Neuronal stem cell (in vitro differentiated cells): Measurements from ENCODE around the gene RPL10.

Experiments used
- DNase-seq: peaks from one replicate; pipeline ENCODE4 v3.0.0-alpha.2; 2013; ENCODE audit warnings: low spot score
- H2AFZ ChIP-seq: one replicate; pipeline ENCODE4 v1.6.1; 2013; ENCODE audit warnings: mild to moderate bottlenecking, low read length, inconsistent platforms
- H2AK5ac ChIP-seq: 2 replicates; pipeline ENCODE4 v1.6.1; 2013; ENCODE audit warnings: low read depth, mild to moderate bottlenecking, inconsistent platforms, low read length, moderate library complexity, mixed read lengths
- H2BK120ac ChIP-seq: 2 replicates; pipeline ENCODE4 v1.6.1; 2013; ENCODE audit warnings: low read depth, mild to moderate bottlenecking, inconsistent platforms, low read length, moderate library complexity, mixed read lengths
- H2BK12ac ChIP-seq: one replicate; pipeline ENCODE4 v1.6.1; 2013; ENCODE audit warnings: low read length, inconsistent platforms
- H2BK15ac ChIP-seq: 2 replicates; pipeline ENCODE4 v1.6.1; 2013; ENCODE audit warnings: mild to moderate bottlenecking, low read length, inconsistent platforms, mixed read lengths
- H2BK5ac ChIP-seq: one replicate; pipeline ENCODE4 v1.6.1; 2013; ENCODE audit warnings: inconsistent platforms, mild to moderate bottlenecking, low read length, moderate library complexity
- H3K14ac ChIP-seq: one replicate; pipeline ENCODE4 v1.6.1; 2013; ENCODE audit warnings: low read length, inconsistent platforms
- H3K18ac ChIP-seq: 2 replicates; pipeline ENCODE4 v1.6.1; 2013; ENCODE audit warnings: low read length, inconsistent platforms
- H3K23ac ChIP-seq: 2 replicates; pipeline ENCODE4 v1.6.1; 2013; ENCODE audit warnings: low read depth, mild to moderate bottlenecking, mixed read lengths, low read length, inconsistent platforms; ENCODE audit not compliant: poor library complexity
- H3K27ac ChIP-seq: replicated peaks from 3 replicates; pipeline ENCODE4 v1.5.1; 2013; ENCODE audit warnings: low read length, inconsistent platforms
- H3K27me3 ChIP-seq, 3 experiments: 2 replicates each; pipeline ENCODE4 v1.6.1; 2013; ENCODE audit warnings: low read length in 3 of 3, mild to moderate bottlenecking in 2 of 3, inconsistent platforms in 1 of 3, low read depth in 1 of 3, mixed read lengths in 1 of 3, moderate library complexity in 1 of 3; ENCODE audit not compliant: control insufficient read depth in 3 of 3, insufficient read depth in 3 of 3
- H3K36me3 ChIP-seq, 2 donors: replicated peaks in 1 of 2; 2 replicates each; pipeline ENCODE4 v1.6.1; 2013; ENCODE audit warnings: low read length in 2 of 2; ENCODE audit not compliant: control insufficient read depth in 2 of 2, insufficient read depth in 2 of 2
- H3K4ac ChIP-seq: 2 replicates; pipeline ENCODE4 v1.6.1; 2013; ENCODE audit warnings: inconsistent platforms, mild to moderate bottlenecking, low read length, moderate library complexity
- H3K4me1 ChIP-seq, 2 donors: 1 replicate in 1 of 2; 2 replicates in 1 of 2; pipeline ENCODE4 v1.6.1; 2013; ENCODE audit warnings: low read length in 2 of 2, low read depth in 1 of 2; ENCODE audit not compliant: control insufficient read depth in 2 of 2, insufficient read depth in 1 of 2
- H3K4me2 ChIP-seq: one replicate; pipeline ENCODE4 v1.6.1; 2013; ENCODE audit warnings: mild to moderate bottlenecking, low read length, inconsistent platforms; ENCODE audit not compliant: insufficient read depth, poor library complexity, severe bottlenecking
- H3K4me3 ChIP-seq, 2 donors: 2 replicates each; pipeline ENCODE4 v1.5.1; 2013; ENCODE audit warnings: low read length in 2 of 2, mild to moderate bottlenecking in 2 of 2, inconsistent platforms in 1 of 2, moderate library complexity in 1 of 2
- H3K79me1 ChIP-seq: one replicate; pipeline ENCODE4 v1.6.1; 2013; ENCODE audit warnings: low read depth, mild to moderate bottlenecking, inconsistent platforms, low read length, moderate library complexity
- H3K9ac ChIP-seq: one replicate; pipeline ENCODE4 v1.6.1; 2013; ENCODE audit warnings: mild to moderate bottlenecking, low read depth, low read length, inconsistent platforms; ENCODE audit not compliant: poor library complexity
- H3K9me3 ChIP-seq, 2 donors: replicated peaks in 1 of 2; 2 replicates each; pipeline versions ENCODE3 to v1.6.1; 2013; ENCODE audit warnings: low read length in 2 of 2, mild to moderate bottlenecking in 2 of 2, inconsistent platforms in 1 of 2, low read depth in 1 of 2, mixed read lengths in 1 of 2, moderate library complexity in 1 of 2; ENCODE audit not compliant: control insufficient read depth in 2 of 2, insufficient read depth in 1 of 2
- H4K8ac ChIP-seq: one replicate; pipeline ENCODE4 v1.6.1; 2013; ENCODE audit warnings: low read depth, mild to moderate bottlenecking, inconsistent platforms, low read length, moderate library complexity
- H4K91ac ChIP-seq: one replicate; pipeline ENCODE4 v1.6.1; 2013; ENCODE audit warnings: low read length, low read depth, mild to moderate bottlenecking, inconsistent platforms; ENCODE audit not compliant: poor library complexity
- WGBS, 2 donors: extraction: QIAGEN DNeasy Blood & Tissue Kit; methylation state at CpG; one replicate each; pipeline ENCODE4 v1.1.7; 2013; ENCODE audit warnings: missing lambda C conversion rate in 2 of 2, mixed read lengths in 1 of 2; ENCODE audit not compliant: insufficient read length in 2 of 2, insufficient replicate concordance in 1 of 2; ENCODE audit errors: extremely low coverage in 2 of 2; 5-methylcytosine and 5-hydroxymethylcytosine counted together

RPL10 gene

GRCh38 chrX:154366666-154367055 lies 31.5 kb upstream of the RPL10 start:
- H3K4me3 ChIP-seq, result no peak overlapping the region
- H3K27ac ChIP-seq, result no peak overlapping the region
- H3K79me1 ChIP-seq, result peaks cover 22% of the 10 kb centered on the region
- H3K36me3 ChIP-seq, result peaks cover 53 to 78% of the 10 kb centered on the region in 2 donors
- H3K18ac ChIP-seq, result no peak overlapping the region
- WGBS, 2 donors, result no CpG with 5 or more reads among the region's 11 CpGs
- no peak overlapping the region for H2BK5ac ChIP-seq
- H3K4me2 ChIP-seq, result no peak overlapping the region
- H3K27me3 ChIP-seq, result no peaks in the 10 kb centered on the region
- H3K9me3 ChIP-seq, result no peaks in the 10 kb centered on the region
- H2BK12ac ChIP-seq, result no peak overlapping the region
- no peak overlapping the region for H2BK120ac ChIP-seq
- H4K91ac ChIP-seq, result no peak overlapping the region
- no peak overlapping the region for H3K23ac ChIP-seq
- no peak overlapping the region for H2AFZ ChIP-seq
- H4K8ac ChIP-seq, result no peak overlapping the region
- no peak for DNase-seq
- H3K9ac ChIP-seq, result peak overlapping the region; percentile 21
- H2BK15ac ChIP-seq, result no peak overlapping the region
- H3K4ac ChIP-seq, result no peak overlapping the region
- no peak overlapping the region for H3K14ac ChIP-seq
- peaks cover 0 to 4% of the 10 kb centered on the region in 2 donors for H3K4me1 ChIP-seq
- no peak overlapping the region for H2AK5ac ChIP-seq

- peaks cover 16% of the 10 kb centered on the region for H3K79me1 ChIP-seq
- H3K4me3 ChIP-seq, result peak overlapping the region in 1 of 2 donors; percentile 100
- H3K36me3 ChIP-seq, result peaks cover 42 to 68% of the 10 kb centered on the region in 2 donors
- no peak overlapping the region for H4K91ac ChIP-seq
- H2BK15ac ChIP-seq, result no peak overlapping the region
- H3K9ac ChIP-seq, result no peak overlapping the region
- H3K9me3 ChIP-seq, result no peaks in the 10 kb centered on the region
- no peak overlapping the region for H3K14ac ChIP-seq
- no peaks in the 10 kb centered on the region for H3K27me3 ChIP-seq
- H2AFZ ChIP-seq, result no peak overlapping the region
- H3K23ac ChIP-seq, result no peak overlapping the region
- H2AK5ac ChIP-seq, result no peak overlapping the region
- H3K4me1 ChIP-seq, result peaks cover 3 to 9% of the 10 kb centered on the region in 2 donors
- H3K4me2 ChIP-seq, result no peak overlapping the region
- DNase-seq, result no peak
- H2BK5ac ChIP-seq, result peak overlapping the region; percentile 53
- no peak overlapping the region for H3K27ac ChIP-seq
- H3K18ac ChIP-seq, result no peak overlapping the region
- H2BK120ac ChIP-seq, result no peak overlapping the region
- no peak overlapping the region for H3K4ac ChIP-seq
- H2BK12ac ChIP-seq, result no peak overlapping the region
- no peak overlapping the region for H4K8ac ChIP-seq
- no CpG with 5 or more reads among the region's 31 CpGs for WGBS, 2 donors
Measured at GRCh38 chrX:154367474-154368308, 30.5 kb upstream of the RPL10 start.

- no peak for DNase-seq
- no peak overlapping the region for H2BK15ac ChIP-seq
- H3K36me3 ChIP-seq, result peaks cover 37 to 58% of the 10 kb centered on the region in 2 donors
- H3K4me3 ChIP-seq, result peak overlapping the region; percentile 87 to 100
- H2AK5ac ChIP-seq, result no peak overlapping the region
- no peak overlapping the region for H4K91ac ChIP-seq
- peak overlapping the region; percentile 82 for H2BK5ac ChIP-seq
- H4K8ac ChIP-seq, result no peak overlapping the region
- no peaks in the 10 kb centered on the region for H3K27me3 ChIP-seq
- no peak overlapping the region for H3K14ac ChIP-seq
- H3K18ac ChIP-seq, result peak overlapping the region; percentile 92
- H2BK12ac ChIP-seq, result peak overlapping the region; percentile 73
- no peak overlapping the region for H2BK120ac ChIP-seq
- no peak overlapping the region for H3K4ac ChIP-seq
- H3K27ac ChIP-seq, result peak overlapping the region; percentile 72
- H3K4me1 ChIP-seq, result peaks cover 5 to 13% of the 10 kb centered on the region in 2 donors
- H3K4me2 ChIP-seq, result peak overlapping the region; percentile 66
- peak overlapping the region; percentile 84 for H3K9ac ChIP-seq
- H3K9me3 ChIP-seq, result no peaks in the 10 kb centered on the region
- H2AFZ ChIP-seq, result no peak overlapping the region
- peaks cover 18% of the 10 kb centered on the region for H3K79me1 ChIP-seq
- WGBS, 2 donors, result no CpG with 5 or more reads among the region's 16 CpGs
- peak overlapping the region; percentile 65 for H3K23ac ChIP-seq
Measured at GRCh38 chrX:154368630-154369448, 29.3 kb upstream of the RPL10 start.
